Measurements from ENCODE around the gene ATP6V0A4. TPM values are rescaled to one million over a fixed set of nuclear protein-coding genes. Genes with fewer than 3 reads are reported as not detected.
"Not testable (repeated sequence)": the region's sequence is repeated elsewhere in the genome, so short reads cannot be mapped to it uniquely, and the experiment has no call there.

The ATP6V0A4 gene
- total RNA-seq, 1 donor from 2014 or later, result 1.2 TPM

- H3K27ac ChIP-seq, result no peak overlapping the region
- TF ChIP-seq CTCF (IDR thresholded peaks at IDR 0.05) (no peak), POLR2AphosphoS5 (IDR thresholded peaks at IDR 0.05; ENCODE audit: insufficient read depth in 1 of 2, low read depth in 1 of 2) (no peak), POLR2A (IDR thresholded peaks at IDR 0.05) (no peak)
- no peaks in the 10 kb centered on the region for H3K9me3 ChIP-seq
- no peaks in the 10 kb centered on the region for H3K36me3 ChIP-seq
- intact Hi-C loops (cut with DNase I), result no loop called here
- no peaks in the 10 kb centered on the region for H3K4me1 ChIP-seq
- no peak overlapping the region for H3K4me3 ChIP-seq
- DNase-seq (ENCODE audit: extremely low spot score in 2 of 2), result no peak
- H3K27me3 ChIP-seq, result no peaks in the 10 kb centered on the region
Observed at GRCh38 chr7:138821912-138822311, 23.9 kb upstream of the ATP6V0A4 start.

GRCh38 chr7:138819625-138820024 is 21.6 kb upstream of the ATP6V0A4 start:
- no peak for TF ChIP-seq POLR2AphosphoS5 (IDR thresholded peaks at IDR 0.05; ENCODE audit: insufficient read depth in 1 of 2, low read depth in 1 of 2)
- no peak for TF ChIP-seq POLR2A (IDR thresholded peaks at IDR 0.05)
- H3K27me3 ChIP-seq, result no peaks in the 10 kb centered on the region
- H3K27ac ChIP-seq, result no peak overlapping the region
- no peaks in the 10 kb centered on the region for H3K4me1 ChIP-seq
- intact Hi-C loops (cut with DNase I), result no loop called here
- no peak overlapping the region for H3K4me3 ChIP-seq
- DNase-seq (ENCODE audit: extremely low spot score in 2 of 2), result no peak
- no peaks in the 10 kb centered on the region for H3K36me3 ChIP-seq
- H3K9me3 ChIP-seq, result no peaks in the 10 kb centered on the region

GRCh38 chr7:138816650-138817049 is 18.7 kb upstream of the ATP6V0A4 start:
- DNase-seq (ENCODE audit: extremely low spot score in 2 of 2), result no peak

GRCh38 chr7:138814816-138815332 is 16.9 kb upstream of the ATP6V0A4 start:
- no peak for TF ChIP-seq POLR2AphosphoS5 (IDR thresholded peaks at IDR 0.05; ENCODE audit: insufficient read depth in 1 of 2, low read depth in 1 of 2)
- TF ChIP-seq CTCF (IDR thresholded peaks at IDR 0.05), result no peak
- no peak for TF ChIP-seq POLR2A (IDR thresholded peaks at IDR 0.05)
- H3K27me3 ChIP-seq, result no peaks in the 10 kb centered on the region
- DNase-seq (ENCODE audit: extremely low spot score in 2 of 2), result no peak
- no peak overlapping the region for H3K27ac ChIP-seq
- no peaks in the 10 kb centered on the region for H3K4me1 ChIP-seq
- H3K4me3 ChIP-seq, result no peak overlapping the region
- intact Hi-C loops (cut with DNase I), result no loop called here
- H3K36me3 ChIP-seq, result no peaks in the 10 kb centered on the region
- no peaks in the 10 kb centered on the region for H3K9me3 ChIP-seq

More at GRCh38 chr7:138816650-138817049, 18.7 kb upstream of the ATP6V0A4 start:
- H3K9me3 ChIP-seq, result no peaks in the 10 kb centered on the region
- H3K4me1 ChIP-seq, result no peaks in the 10 kb centered on the region
- no peak overlapping the region for H3K27ac ChIP-seq
- intact Hi-C loops (cut with DNase I), result no loop called here
- TF ChIP-seq POLR2AphosphoS5 (IDR thresholded peaks at IDR 0.05; ENCODE audit: insufficient read depth in 1 of 2, low read depth in 1 of 2), result no peak
- TF ChIP-seq CTCF (IDR thresholded peaks at IDR 0.05), result no peak
- no peak for TF ChIP-seq POLR2A (IDR thresholded peaks at IDR 0.05)
- no peaks in the 10 kb centered on the region for H3K36me3 ChIP-seq
- H3K4me3 ChIP-seq, result no peak overlapping the region
- no peaks in the 10 kb centered on the region for H3K27me3 ChIP-seq

- Histone ChIP-seq H3K27ac (no peak overlapping the region), H3K36me3 (no peaks in the 10 kb centered on the region), H3K4me3 (no peak overlapping the region), H3K4me1 (no peaks in the 10 kb centered on the region), H3K27me3 (no peaks in the 10 kb centered on the region), H3K9me3 (no peaks in the 10 kb centered on the region)
- intact Hi-C loops (cut with DNase I), result no loop called here
- DNase-seq (ENCODE audit: extremely low spot score in 2 of 2), result no peak
- TF ChIP-seq CTCF (IDR thresholded peaks at IDR 0.05), result no peak
- no peak for TF ChIP-seq POLR2A (IDR thresholded peaks at IDR 0.05)
- no peak for TF ChIP-seq POLR2AphosphoS5 (IDR thresholded peaks at IDR 0.05; ENCODE audit: insufficient read depth in 1 of 2, low read depth in 1 of 2)
Observed at GRCh38 chr7:138813945-138814344, 15.9 kb upstream of the ATP6V0A4 start.

- H3K27ac ChIP-seq; intact Hi-C loops (cut with DNase I); DNase-seq (ENCODE audit: extremely low spot score in 2 of 2); H3K4me3 ChIP-seq; H3K36me3 ChIP-seq; H3K4me1 ChIP-seq; H3K9me3 ChIP-seq; H3K27me3 ChIP-seq: not testable (repeated sequence)
Observed at GRCh38 chr7:138811327-138811726, 13.3 kb upstream of the ATP6V0A4 start.
